Inflammatory macrophage treated with lipopolysaccharide for 1 hour (primary cell): Measurements from ENCODE around the gene CELF5.
"Not testable (repeated sequence)": the region's sequence is repeated elsewhere in the genome, so short reads cannot be mapped to it uniquely, and the experiment has no call there.

Source experiments
- DNase-seq, 2 donors: peaks; one replicate each; pipeline ENCODE4 v3.0.0-alpha.2; 2020 to 2022

The CELF5 gene

DNA sequence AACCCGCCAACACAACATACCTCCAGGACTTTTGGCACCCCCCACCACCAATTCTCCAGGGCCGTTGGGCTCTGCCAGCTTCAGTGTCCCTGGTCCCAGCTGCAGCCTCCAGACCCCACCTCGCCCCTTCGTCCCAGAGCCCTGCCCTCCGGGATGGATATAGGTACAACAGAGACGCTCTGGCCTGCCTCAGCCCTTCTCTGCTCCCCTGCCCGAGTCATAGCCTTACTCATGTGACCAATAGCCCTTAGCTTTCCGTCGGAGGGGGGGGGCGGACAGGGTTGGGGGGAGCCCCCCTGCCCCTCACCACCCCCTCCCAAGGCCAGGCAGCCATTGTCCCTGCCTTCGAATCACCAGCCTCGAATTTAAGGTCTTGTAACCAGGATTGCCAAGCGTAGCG is 71.1 kb downstream of the CELF5 start:
- no peak for DNase-seq

DNA sequence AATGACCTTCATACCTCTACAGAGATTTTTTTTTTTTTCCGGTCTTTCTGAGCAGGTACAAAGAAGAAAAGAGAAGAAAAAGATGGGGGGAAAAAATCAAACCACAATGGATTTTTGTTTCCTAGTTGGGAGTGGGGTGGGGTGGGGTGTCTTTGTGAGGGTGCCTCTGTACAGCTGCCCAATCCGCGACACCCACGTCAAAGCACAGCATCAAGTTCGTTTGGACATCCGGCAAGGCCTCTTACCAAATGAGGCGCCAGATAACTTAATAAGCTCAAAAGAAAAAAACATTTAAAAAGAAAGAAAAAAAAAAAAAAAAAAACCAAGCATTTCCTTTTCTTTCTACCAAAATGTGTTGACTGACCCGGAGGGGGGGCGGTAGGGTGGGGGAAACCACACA is 71.6 kb downstream of the CELF5 start:
- no peak for DNase-seq

DNA sequence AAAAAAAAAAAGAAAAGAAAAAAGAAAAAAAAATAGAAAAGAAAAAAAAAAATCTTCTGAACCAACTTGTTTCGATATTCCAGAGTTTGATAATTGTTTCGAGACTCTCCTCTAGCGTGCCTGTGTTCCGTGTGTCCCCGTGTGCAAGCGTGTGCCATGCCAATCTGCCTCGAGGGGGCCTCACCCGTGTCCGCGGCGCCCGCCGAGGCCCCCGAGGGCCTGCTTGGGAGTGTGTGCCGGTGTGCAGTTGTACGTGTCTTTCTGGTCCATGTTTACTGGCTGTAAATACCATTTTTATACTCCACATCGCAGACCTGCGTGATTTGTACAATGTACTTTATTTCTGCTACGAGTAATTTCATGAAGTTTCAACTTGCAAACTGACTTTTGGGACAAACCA is 72.0 kb downstream of the CELF5 start:
- no peak for DNase-seq

DNA sequence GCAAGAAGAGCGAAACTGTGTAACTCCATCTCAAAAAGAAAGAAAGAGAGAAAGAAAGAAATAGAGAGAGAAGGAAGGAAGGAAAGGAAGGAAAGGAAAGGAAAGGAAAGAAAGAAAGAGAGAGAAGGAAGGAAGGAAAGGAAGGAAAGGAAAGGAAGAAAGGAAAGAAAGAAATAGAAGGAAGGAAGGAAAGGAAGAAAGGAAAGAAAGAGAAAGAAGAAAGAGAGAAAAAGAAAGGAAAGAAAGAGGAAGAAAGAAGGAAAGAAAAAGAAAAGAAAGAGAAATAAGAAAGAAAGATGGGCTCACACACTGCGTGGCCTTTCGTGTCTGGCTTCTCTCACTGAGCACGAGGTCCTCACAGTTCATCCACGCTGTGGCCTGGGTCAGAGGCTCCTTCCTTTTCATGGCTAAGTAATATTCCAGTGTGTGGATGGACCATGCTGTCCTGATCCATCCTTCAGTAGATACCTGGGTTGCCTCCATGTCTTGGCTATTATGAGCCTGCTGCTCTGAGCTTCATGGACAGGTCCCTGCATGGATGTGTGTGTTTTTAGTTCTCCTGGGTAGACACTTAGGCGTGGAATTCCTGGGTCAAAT is 74.5 kb downstream of the CELF5 start:
- no peak for DNase-seq

GRCh38 chr19:3300566-3300965 is 76.1 kb downstream of the CELF5 start:
- DNase-seq, result not testable (repeated sequence)

- DNase-seq, result no peak
These were observed 78.3 kb downstream of the CELF5 start for GRCh38 chr19:3302755-3303154.

GRCh38 chr19:3304871-3305423 is 80.5 kb downstream of the CELF5 start:
- peak; percentile 48 to 92 for DNase-seq

DNA sequence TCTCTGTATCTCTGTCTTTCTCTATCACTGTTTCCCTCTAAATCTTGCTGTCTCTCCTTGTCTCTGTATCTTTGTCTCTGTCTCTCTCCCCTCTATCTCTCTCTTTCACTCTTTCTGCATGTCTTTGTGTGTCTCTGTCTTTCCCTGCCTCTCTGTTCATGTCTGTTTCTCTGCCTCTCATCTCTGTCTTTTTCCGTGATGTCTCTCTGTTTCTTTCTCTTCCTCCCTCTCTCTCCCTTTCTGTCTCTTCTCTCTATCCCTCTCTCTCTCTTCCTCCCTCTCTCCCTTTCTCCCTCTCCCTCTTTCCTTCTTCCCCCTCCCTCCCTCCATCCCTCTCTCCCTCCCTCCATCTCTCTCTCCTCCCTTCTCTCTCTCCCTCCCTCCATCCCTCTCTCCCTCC is 85.3 kb downstream of the CELF5 start:
- no peak for DNase-seq

- no peak for DNase-seq
These were observed 85.8 kb downstream of the CELF5 start for GRCh38 chr19:3310280-3310679.

GRCh38 chr19:3310711-3311110 is 86.2 kb downstream of the CELF5 start:
- DNase-seq, result no peak

DNA sequence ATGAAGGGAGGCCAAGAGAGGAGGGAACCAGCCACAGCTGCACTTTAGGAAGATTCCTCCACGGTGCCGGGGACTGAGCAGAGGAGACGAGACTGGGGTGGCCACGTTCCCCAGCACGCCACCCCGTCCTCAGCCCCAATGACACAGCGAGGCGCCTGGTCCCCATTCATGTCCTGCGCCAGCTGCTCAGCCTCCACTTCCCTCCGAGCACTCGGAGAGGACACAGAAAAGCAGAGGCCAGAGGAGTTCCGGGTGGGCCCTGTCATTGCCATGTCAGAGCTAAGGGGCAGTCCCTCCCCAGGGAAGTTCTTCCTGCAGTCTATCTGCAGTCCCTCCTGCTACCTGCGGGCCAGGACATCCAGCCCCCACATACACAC is 88.7 kb downstream of the CELF5 start:
- DNase-seq, result no peak

DNA sequence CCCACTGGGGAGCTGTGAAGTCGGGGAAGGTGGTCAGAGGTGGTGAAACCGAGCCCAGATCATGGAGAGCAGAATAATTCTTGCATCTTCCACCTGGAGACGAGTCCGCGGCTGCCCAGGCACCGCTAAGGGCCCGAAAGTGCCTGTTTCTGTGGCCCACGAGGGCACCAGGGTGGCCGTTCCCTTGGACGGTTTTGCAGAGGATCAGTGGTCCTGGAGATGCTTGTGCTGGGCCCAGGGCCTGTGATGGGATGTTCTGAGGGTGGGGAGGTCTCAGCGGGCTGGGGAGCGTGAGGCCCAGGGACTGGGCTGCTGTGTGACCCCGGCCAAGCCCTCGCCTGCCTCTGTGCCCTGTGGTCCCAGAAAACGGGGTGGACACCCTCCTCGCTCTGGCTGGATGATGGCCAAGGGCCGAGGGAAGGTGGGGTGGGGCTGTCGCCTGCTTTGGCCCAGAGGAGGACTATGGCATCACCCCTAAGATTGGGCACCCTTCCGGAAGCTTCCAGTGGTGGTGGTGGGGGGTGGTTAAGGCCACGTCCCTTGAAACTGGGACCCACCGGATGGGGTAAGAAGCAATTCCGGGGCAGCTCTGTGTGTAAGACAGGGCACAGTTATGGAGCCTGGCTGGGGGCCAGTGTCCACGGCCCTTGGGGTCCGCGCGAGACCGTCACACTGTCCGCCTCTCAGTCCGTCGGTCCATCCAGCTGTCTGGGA is 90.7 kb downstream of the CELF5 start:
- no peak for DNase-seq

DNA sequence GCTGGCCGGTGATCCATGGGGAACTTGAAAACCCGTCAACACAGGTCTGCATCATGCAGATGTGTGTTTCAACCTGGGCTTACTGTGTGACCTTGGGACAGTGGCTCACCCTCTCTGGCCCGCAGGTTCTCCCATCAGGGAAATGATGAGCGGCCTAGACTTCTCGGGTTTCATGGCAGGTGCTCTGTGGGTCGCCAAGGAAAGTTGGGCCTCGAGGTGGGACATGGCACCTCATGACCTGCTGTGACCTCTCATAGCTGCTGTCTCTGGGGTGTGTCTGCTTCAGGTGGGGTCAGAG is 91.2 kb downstream of the CELF5 start:
- DNase-seq, result no peak

GRCh38 chr19:3316132-3316648 is 91.7 kb downstream of the CELF5 start:
- DNase-seq, result no peak

DNA sequence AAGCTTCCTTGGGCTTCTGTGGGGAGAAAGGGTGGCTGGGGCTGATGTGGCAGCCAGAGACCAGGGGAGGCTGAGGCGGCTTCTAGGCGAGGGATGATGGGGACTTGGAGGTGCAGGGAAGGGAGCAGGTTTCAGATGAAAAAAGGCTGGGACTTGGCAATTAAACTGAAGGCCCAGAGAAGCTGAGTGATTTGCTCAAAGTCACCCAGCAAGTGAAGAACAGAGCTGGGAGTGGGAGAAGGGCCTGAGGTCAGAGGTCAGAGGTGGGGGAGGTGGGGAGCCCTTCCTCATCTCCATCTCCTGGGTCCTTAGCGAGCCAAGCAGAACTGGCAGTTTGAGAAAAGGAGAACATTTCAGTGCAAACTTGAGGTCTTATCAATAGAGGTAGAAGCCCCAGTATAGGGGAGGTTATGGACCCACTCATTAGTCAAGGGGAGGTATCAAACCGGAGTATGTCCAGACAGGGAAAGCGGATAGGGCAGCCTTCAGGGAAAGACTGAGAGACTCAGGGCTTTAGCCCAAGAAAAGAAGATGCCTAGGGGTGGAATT is 92.3 kb downstream of the CELF5 start:
- no peak for DNase-seq

- DNase-seq, result no peak
These were observed 95.3 kb downstream of the CELF5 start for GRCh38 chr19:3319643-3320353.

GRCh38 chr19:3320354-3320670 is 95.9 kb downstream of the CELF5 start:
- DNase-seq, result no peak

DNA sequence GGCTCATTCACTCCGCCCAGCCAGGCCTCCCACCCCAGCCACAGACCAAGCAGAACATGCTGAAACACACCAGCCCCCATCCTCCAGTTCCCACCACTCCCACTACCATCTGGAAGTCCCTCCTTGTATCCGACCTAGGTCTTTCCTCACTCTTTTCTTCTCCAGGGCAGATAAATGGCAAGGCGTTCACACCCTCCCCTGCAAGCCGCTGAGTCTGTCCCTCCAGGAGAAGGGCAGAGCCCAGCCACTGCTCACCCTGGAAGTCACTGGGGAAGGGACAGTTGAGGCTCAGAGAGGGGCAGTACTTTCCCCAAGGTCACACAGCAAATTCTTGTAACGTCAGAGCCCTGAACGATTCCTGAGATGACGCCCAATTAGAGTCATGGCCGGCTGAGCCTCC is 96.4 kb downstream of the CELF5 start:
- DNase-seq, result no peak

DNA sequence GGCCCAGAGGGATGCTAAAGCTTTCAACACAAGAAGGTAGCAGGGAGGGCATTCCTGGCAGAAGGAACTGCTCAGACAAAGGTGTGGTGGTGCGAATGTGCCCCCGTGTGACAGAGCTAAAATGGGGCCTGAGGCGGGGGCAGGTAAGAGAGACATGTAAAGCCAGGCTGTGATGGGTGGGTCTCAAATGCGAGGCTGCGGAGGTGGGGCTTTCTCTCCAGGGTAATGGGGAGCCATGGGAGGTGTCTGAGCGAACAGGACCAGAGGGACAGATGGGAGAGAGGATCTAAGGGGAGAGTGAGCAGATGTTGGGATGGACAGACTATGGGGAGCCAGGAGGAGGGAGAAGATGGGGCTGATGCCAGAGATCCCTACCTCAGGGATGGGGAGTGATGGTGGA is 97.2 kb downstream of the CELF5 start:
- DNase-seq, result no peak

GRCh38 chr19:3322199-3322978 is 97.9 kb downstream of the CELF5 start:
- no peak for DNase-seq

DNA sequence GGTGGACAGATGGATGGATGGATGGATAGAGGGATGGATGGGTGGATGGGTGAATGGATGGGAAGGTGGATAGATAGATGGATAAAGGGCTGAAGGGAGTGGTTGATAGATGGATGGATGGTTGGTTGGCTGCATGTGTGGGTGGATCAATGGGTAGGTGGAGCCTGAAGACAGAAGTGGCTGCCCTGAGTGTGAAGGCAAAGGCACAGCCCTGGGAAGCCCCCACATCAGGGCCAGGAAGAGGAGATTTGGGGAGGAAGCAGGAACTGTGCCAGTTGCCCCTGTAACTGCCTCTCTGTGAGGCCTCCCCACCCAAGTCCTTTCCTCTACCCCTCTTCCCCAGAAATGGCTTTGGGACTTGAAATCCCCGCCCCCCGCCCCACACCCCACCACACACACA is 98.6 kb downstream of the CELF5 start:
- DNase-seq, result no peak

- no peak for DNase-seq
These were observed 99.2 kb downstream of the CELF5 start for GRCh38 chr19:3323658-3324057.

- peak; percentile 23 to 89 for DNase-seq
These were observed 100.0 kb downstream of the CELF5 start for GRCh38 chr19:3324405-3324856.
